ENCODE results near the gene TAF9. TPM values are rescaled to one million over a fixed set of nuclear protein-coding genes. Genes with fewer than 3 reads are reported as not detected.

Gene TAF9
- total RNA-seq, 1 donor from 2014 or later = 97.0 TPM

DNA sequence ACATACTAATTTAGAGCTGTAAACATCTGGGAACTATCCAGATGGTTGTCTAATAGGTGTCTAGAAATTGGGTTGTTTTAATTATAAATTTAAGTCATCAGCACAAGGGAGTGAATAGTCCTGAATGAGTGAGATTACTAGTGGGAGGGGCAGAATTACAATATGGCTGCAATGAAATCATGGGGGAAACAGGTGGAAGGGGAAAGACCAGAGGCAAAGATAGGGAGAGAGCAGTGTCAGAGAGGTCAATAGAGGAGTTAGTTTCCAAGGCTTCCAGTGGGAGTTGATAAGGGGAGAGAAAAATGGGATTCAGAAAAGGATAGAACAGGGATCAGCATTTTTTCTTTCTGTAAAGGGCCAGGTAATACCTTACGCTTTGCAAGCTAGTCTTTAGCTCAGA, 8.9 kb downstream of the TAF9 start:
- Histone ChIP-seq H3K27me3 (no peaks in the 10 kb centered on the region), H3F3A (ENCODE audit: low read depth) (no peaks in the 10 kb centered on the region), H3K4me3 (no peak overlapping the region), H3K27ac (no peak overlapping the region), H3K9me3 (ENCODE audit: low read depth) (no peaks in the 10 kb centered on the region), H3K36me3 (peaks cover 11% of the 10 kb centered on the region), H3K4me2 (no peak overlapping the region), H4K20me1 (ENCODE audit: low read depth) (no peaks in the 10 kb centered on the region), H2AFZ (replicated peaks) (no peak overlapping the region), H3K4me1 (no peaks in the 10 kb centered on the region), H3K79me2 (ENCODE audit: low read depth) (peaks cover 50% of the 10 kb centered on the region), H3K9ac (no peak overlapping the region)
- no peak for DNase-seq (ENCODE audit: low spot score)
- TF ChIP-seq EZH2phosphoT487 (IDR thresholded peaks at IDR 0.05) (no peak), EZH2 (IDR thresholded peaks at IDR 0.05) (no peak)
- TF ChIP-seq, protein P1, sequence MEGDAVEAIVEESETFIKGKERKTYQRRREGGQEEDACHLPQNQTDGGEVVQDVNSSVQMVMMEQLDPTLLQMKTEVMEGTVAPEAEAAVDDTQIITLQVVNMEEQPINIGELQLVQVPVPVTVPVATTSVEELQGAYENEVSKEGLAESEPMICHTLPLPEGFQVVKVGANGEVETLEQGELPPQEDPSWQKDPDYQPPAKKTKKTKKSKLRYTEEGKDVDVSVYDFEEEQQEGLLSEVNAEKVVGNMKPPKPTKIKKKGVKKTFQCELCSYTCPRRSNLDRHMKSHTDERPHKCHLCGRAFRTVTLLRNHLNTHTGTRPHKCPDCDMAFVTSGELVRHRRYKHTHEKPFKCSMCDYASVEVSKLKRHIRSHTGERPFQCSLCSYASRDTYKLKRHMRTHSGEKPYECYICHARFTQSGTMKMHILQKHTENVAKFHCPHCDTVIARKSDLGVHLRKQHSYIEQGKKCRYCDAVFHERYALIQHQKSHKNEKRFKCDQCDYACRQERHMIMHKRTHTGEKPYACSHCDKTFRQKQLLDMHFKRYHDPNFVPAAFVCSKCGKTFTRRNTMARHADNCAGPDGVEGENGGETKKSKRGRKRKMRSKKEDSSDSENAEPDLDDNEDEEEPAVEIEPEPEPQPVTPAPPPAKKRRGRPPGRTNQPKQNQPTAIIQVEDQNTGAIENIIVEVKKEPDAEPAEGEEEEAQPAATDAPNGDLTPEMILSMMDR (IDR thresholded peaks at IDR 0.05) = no peak
- H3K4me3 Mint-ChIP-seq = no peak overlapping the region
- no peaks in the 10 kb centered on the region for H3K9me3 Mint-ChIP-seq
- H3K27ac Mint-ChIP-seq = no peak overlapping the region
- no peaks in the 10 kb centered on the region for H3K27me3 Mint-ChIP-seq (ENCODE audit: insufficient read depth, low read depth)
- peaks cover 10% of the 10 kb centered on the region for H3K36me3 Mint-ChIP-seq
- no peaks in the 10 kb centered on the region for H3K4me1 Mint-ChIP-seq

DNA sequence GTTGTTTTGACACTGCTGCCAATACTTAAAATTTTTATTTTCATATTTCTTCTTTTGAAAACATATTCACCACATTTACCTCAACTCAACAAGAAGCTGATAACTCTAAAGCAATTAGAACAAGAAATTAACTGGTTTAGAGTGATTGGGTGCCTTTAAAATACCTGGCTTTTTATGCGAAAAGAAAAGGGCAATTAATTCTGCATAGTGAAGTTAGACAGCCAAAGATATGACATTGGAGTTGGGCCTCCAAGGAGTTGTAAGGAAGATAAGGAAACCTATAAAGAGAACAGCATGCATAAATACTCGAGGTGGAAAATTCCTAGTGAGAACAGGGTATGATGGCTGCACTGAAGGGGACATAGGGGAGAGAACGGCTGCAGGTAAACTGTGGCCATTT, 9.6 kb downstream of the TAF9 start:
- H3K36me3 Mint-ChIP-seq = peaks cover 7% of the 10 kb centered on the region
- TF ChIP-seq EZH2phosphoT487 (IDR thresholded peaks at IDR 0.05) (no peak), EZH2 (IDR thresholded peaks at IDR 0.05) (no peak)
- TF ChIP-seq, protein P1 (IDR thresholded peaks at IDR 0.05) = no peak
- no peaks in the 10 kb centered on the region for H3K4me1 ChIP-seq
- no peaks in the 10 kb centered on the region for H3K27me3 ChIP-seq
- no peak overlapping the region for H3K27ac ChIP-seq
- H4K20me1 ChIP-seq (ENCODE audit: low read depth) = no peaks in the 10 kb centered on the region
- H3K27me3 Mint-ChIP-seq (ENCODE audit: insufficient read depth, low read depth) = no peaks in the 10 kb centered on the region
- H3K4me1 Mint-ChIP-seq = no peaks in the 10 kb centered on the region
- H3K79me2 ChIP-seq (ENCODE audit: low read depth) = peaks cover 42% of the 10 kb centered on the region
- no peak overlapping the region for H3K27ac Mint-ChIP-seq
- H3K9ac ChIP-seq = no peak overlapping the region
- no peaks in the 10 kb centered on the region for H3K9me3 Mint-ChIP-seq
- peaks cover 10% of the 10 kb centered on the region for H3K36me3 ChIP-seq
- H3K4me3 ChIP-seq = no peak overlapping the region
- H3K4me3 Mint-ChIP-seq = no peak overlapping the region
- no peak overlapping the region for H2AFZ ChIP-seq (replicated peaks)
- no peaks in the 10 kb centered on the region for H3K9me3 ChIP-seq (ENCODE audit: low read depth)
- no peak overlapping the region for H3K4me2 ChIP-seq
- no peaks in the 10 kb centered on the region for H3F3A ChIP-seq (ENCODE audit: low read depth)
- DNase-seq (ENCODE audit: low spot score) = no peak

DNA sequence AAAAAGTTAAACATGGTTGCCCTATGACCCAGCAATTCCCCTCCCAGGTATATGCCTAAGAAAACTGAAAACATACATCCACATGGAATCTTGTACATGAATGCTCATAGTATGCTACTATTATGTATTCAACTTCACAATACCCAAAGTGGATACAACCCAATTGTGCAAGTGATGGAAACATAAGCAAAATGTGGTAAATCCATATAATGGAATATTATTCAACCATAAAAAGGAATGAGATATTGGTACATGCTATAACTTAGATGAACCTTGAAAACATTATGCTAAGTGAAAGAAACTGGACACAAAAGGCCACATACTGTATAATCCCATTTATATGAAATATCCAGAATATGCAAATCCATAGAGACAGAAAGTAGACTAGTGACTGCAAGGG, 18.7 kb downstream of the TAF9 start:
- no peak overlapping the region for H3K27ac Mint-ChIP-seq
- DNase-seq (ENCODE audit: low spot score) = no peak
- no peak for TF ChIP-seq EZH2 (IDR thresholded peaks at IDR 0.05)
- TF ChIP-seq EZH2phosphoT487 (IDR thresholded peaks at IDR 0.05) = no peak
- TF ChIP-seq, protein P1 (IDR thresholded peaks at IDR 0.05) = no peak
- H3K27me3 Mint-ChIP-seq (ENCODE audit: insufficient read depth, low read depth) = no peaks in the 10 kb centered on the region
- Histone ChIP-seq H2AFZ (replicated peaks) (no peak overlapping the region), H3K9ac (no peak overlapping the region), H3K4me2 (no peak overlapping the region), H3K27me3 (no peaks in the 10 kb centered on the region), H4K20me1 (ENCODE audit: low read depth) (no peaks in the 10 kb centered on the region), H3K9me3 (ENCODE audit: low read depth) (no peaks in the 10 kb centered on the region), H3K27ac (peak overlapping the region; percentile 37), H3K4me3 (no peak overlapping the region), H3K4me1 (no peaks in the 10 kb centered on the region), H3K79me2 (ENCODE audit: low read depth) (no peaks in the 10 kb centered on the region), H3F3A (ENCODE audit: low read depth) (peaks cover 4% of the 10 kb centered on the region), H3K36me3 (peaks cover 8% of the 10 kb centered on the region)
- no peaks in the 10 kb centered on the region for H3K4me1 Mint-ChIP-seq
- H3K36me3 Mint-ChIP-seq = peaks cover 15% of the 10 kb centered on the region
- H3K9me3 Mint-ChIP-seq = no peaks in the 10 kb centered on the region
- no peak overlapping the region for H3K4me3 Mint-ChIP-seq
